ENCODE measurements around the gene TEX53.

Gene TEX53

DNA sequence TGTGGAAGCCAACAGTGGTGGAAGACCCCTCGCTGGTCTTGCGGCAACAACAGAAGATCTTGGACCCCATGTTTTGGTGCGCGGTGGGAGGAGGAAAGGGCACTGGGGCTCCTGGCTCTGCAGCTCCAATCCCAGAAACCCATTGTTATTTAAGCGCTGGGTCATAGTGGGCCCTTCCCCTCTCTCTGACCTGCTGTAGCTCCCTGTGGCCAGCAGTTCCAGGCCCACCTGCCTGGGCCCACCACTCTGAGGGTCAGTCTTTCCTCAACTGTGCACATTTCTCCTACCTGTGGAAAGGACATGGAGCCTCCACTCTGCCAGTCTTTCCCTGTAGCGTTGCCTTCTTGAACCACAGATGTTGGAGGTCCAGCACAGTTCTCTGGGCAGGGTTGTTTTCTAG lies at the start of gene TEX53:
Gene TEX53, minus strand, starts transcription at position 101 of the 400 bp plus-strand sequence. Its CDS starts 31 bp downstream, at position 70.
- DNase-seq: no peak

DNA sequence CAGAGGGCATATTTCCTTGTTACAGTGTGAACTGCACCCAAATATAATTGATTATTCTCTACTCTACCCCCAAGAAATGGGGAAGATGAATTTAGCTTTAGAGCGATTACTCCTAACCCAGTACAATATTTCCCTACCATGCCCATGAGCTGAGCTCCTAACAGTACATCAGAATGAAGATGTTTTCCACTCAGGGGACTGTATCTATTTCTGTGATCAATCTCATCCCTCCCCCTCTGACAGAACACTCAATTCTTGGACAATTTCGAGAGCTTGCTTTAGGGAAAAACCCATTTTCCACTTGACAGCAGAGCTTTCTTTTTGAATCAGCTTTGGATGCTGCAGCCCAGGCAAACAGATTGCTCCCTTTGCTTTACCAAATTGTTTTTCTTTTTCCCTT lies 49.1 kb upstream of the TEX53 start:
- DNase-seq: no peak

GRCh38 chr9:114701988-114702387 lies 44.4 kb upstream of the TEX53 start:
- DNase-seq: no peak

GRCh38 chr9:114697951-114698351 lies 40.3 kb upstream of the TEX53 start:
- DNase-seq: no peak

- no peak for DNase-seq
Measured at GRCh38 chr9:114696814-114697544, 39.4 kb upstream of the TEX53 start.

DNA sequence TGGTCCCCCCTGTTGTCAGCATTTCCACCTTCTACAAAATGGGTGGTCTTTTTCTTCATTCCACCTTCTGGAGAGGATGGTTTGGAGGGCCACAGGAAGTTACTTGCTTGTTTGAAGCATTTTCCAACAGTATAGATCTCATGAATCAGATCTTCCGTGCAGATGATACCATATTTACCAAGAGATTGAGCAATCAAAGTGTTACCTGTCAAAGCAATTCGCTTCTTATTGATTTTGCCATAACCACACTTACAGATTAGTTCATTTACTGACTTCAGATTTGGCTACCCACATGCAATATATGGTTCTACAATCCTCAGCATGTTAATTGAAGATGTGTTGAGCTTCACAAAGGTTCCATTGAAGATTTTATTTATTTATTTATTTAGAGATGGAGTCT lies 38.3 kb upstream of the TEX53 start:
- DNase-seq: no peak

GRCh38 chr9:114694719-114695269 lies 37.2 kb upstream of the TEX53 start:
- DNase-seq: no peak

DNA sequence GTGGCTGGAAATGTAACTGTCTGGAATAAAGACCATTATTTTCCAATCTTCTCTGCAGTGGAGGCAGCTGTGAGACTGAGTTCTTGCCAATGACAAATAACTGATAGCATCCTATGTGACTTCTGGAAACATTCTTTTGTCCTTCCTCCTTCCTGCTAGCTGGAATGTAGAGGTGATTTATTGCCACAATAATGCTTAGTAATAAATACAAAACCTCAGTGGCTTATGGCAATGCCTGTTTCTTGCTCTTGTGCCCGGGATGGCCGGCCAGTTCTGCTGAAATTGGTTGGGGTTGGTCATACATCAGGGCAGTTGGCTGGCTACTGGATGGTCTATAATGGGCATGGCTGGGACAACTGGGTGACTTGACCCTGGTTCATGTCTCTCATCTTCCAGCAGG lies 36.5 kb upstream of the TEX53 start:
- DNase-seq: no peak

DNA sequence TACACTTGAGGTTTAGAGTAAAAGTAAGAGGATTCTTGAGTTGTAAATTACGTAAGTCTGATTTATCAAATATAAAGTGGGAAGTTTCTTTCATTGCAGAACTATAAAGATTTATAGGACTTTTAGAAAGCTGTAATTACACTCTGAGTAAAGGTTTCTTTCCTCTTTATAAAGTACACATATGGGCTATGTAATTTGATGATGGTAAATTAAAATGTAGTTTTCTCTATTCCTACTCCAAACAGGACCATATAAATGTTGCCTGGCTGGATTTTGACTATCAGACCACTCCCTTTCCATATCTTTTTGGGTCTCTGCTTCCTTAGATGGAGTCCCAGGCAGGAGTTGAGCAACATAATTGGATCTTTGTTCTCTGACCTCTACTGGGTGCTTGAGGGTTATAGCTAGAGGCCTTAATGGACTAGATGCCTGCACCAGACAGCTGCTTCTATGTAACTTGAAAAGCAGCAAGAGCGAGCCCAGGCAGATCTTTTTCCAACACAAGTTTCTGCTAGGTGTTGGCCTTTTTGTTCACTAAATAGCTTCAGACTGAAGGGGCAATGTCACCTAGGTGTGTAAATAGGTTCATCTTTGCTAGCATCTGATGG lies 35.7 kb upstream of the TEX53 start:
- DNase-seq: peak; percentile 59

DNA sequence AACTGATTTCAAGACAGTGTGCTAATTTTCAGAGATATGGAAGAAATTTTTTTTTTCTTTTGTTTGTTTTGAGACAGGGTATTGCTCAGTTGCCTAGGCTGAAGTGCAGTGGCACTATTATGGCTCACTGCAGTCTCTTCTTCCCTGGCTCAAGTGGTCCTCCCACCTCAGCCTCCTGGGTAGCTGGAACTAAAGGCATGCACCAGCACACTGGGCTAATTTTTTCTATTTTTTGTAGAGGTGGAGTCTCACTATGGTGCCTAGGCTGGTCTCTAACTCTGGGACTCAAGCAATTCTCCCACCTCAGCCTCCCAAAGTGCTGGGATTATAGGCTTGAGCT lies 34.3 kb upstream of the TEX53 start:
- no peak for DNase-seq

DNA sequence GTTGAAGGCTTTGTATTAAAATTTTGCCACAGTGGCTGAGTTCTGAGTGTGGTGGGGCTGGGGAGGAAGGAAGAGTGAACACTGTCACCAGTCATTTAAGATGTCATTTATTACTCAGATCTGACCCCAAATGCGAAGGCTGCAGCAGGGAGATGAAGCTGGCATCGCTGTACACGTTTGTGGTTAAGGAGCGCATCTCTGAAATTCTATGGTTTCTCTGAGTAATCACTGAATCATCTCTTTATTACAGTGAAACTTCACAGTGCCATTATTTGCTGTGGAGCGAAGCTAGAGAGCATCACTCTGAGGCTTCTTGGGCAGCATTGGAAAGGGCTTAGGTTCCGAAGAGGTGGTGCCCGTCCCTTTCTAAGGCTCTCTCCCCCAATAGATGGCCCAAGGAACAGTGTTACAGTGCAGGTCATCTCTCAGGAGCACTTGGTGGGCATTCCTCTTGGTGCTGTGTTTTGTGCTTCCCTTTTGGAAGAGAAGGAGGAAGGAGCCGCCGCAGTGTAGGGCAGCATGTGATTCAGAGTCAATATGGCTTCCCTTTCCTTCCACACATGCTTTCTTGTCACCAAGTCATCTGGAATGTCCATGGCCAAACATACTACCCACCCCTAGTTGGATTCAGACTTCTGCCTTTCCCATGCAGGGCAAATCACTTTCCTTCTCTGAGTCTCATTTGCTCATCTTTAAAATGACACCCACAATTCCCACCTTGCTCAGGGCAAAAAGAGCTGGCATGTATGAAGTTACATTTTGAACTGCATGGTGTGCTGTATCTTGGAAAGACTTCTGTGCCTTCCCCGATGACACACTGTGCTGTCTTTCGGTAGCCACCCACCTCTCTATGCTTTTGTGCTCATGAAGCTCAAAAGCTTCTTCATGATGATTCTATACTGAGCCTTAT lies 33.7 kb upstream of the TEX53 start:
- no peak for DNase-seq

DNA sequence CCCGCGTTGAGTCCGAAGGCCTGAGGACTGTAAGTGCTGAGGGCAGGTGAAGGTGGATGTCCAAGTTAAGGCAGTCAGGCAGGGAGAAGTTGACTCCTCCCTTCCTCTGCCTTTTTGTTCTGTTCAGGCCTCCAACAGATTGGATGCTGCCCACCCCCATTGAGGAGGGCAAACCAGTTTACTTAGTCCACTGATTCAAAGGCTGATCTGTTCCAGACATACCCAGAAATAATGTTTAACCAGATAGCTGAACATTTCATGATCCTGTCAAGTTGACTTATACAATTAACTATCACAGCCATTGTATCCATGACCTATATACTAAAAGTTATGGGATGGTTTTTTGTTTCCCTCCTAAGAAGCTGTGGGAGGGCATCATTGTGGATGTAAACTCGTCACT lies 32.7 kb upstream of the TEX53 start:
- DNase-seq: no peak

DNA sequence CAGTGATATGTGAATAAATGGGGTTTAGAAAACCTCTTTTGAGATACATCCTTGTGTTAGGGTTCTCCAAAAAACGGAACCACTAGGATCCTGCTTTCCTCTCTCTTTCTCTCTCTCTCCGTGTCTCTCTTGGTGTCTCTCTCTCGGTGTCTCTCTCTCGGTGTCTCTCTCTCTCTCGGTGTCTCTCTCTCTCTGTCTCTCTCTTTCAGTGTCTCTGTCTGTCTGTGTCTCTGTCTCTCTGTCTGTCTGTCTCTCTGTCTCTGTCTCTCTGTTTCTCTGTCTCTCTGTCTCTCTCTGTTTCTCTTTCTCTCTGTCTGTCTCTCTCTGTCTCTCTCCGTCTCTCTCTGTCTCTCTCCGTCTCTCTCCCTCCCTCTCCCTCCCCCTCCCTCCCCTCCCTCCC lies 32.2 kb upstream of the TEX53 start:
- DNase-seq: no peak

GRCh38 chr9:114688909-114689610 lies 31.5 kb upstream of the TEX53 start:
- DNase-seq: no peak

GRCh38 chr9:114688379-114688778 lies 30.8 kb upstream of the TEX53 start:
- DNase-seq: no peak

GRCh38 chr9:114687034-114687433 lies 29.4 kb upstream of the TEX53 start:
- DNase-seq: no peak

- no peak for DNase-seq
Measured at GRCh38 chr9:114685951-114686350, 28.3 kb upstream of the TEX53 start.

- DNase-seq: no peak
Measured at GRCh38 chr9:114684036-114684435, 26.4 kb upstream of the TEX53 start.

DNA sequence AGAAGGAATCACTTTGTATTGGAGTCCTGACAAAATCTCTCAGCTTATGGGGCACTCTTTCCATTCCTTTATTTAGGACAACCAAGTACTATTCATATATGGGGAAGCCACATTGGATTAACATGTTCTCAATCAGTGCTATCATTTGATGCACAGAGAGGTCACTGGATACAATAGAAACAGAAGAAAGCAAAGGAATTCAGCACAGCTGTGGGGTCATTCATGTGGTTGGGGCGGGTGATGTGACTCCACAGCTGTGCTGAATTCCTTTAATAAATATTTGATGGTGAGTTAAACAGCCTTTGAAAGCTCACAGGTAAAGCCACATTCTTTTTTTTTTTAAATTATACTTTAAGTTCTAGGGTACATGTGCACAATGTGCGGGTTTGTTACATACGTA lies 25.2 kb upstream of the TEX53 start:
- no peak for DNase-seq

GRCh38 chr9:114681594-114682332 lies 24.2 kb upstream of the TEX53 start, which contains the start of gene TEX48:
Gene TEX48, minus strand, starts transcription at chr9:114682192. Its CDS starts 10,469 bp downstream, at chr9:114671723.
- peak; percentile 92 for DNase-seq

DNA sequence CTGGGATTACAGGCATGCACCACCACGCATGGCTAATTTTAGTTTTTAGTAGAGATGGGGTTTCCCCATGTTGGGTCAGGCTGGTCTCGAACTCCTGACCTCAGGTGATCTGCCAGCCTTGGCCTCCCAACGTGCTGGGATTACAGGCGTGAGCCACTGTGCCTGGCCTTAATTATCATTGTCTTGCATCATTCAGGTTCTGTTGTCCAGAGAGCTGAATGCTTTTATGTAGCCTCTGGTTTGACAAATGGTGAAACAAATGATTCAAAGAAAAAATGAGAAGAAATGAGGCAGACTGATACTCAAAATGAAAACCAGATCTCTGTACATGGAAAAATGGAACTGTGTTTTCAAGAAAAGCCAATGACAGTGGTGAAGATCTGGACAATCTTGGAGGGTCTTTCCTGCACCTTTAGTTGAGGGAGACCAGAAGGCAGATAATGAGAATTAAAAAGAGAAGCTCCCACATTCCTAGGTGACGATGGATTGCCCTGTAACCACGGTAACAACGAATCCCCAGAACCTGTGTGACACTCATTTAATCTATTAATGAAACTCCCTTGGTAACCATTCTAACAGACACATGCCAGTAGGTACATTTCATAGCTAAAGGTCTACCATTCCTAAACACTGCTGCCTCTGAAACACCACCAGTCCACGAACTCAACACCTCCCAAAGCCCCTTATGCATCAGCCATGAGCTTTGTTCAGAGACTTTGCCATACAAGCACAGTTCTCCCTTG lies 22.8 kb upstream of the TEX53 start:
- no peak for DNase-seq

Data from NCI-H69 (cell line).